ENCODE data around the gene TCEAL4. TPM values are rescaled to one million over a fixed set of nuclear protein-coding genes. Genes with fewer than 3 reads are reported as not detected.

TCEAL4 gene
- total and polyA plus RNA-seq, 2 of the 13 experiments (the other 11 are each of a cell fraction or from before 2014, with no cell fraction given) = 12.6 to 31.0 TPM

GRCh38 chrX:103550415-103551051, 34.8 kb upstream of the TCEAL4 start (continued):
- no peak for TF ChIP-seq ZUFSP (CRISPR knock-in tag; IDR thresholded peaks at IDR 0.05; ENCODE audit: borderline replicate concordance)
- no peak for TF ChIP-seq ZNF441 (CRISPR knock-in tag; IDR thresholded peaks at IDR 0.05; ENCODE audit: borderline replicate concordance)

- peaks cover 14% of the 10 kb centered on the region for H3K4me1 ChIP-seq (ENCODE audit: insufficient read depth, low read length)
- CTCF ChIA-PET (ENCODE audit: low intra/inter-chr PET ratio, low total read pairs) = no interaction called here
- peak; percentile 29; the same call in 1 of the 3 replicates for ATAC-seq
- in situ Hi-C loops (cut with HindIII; ENCODE audit: extremely low pct_ligation_motif_present, low pct_unique_long_range_greater_than_20kb) (no loop called here), intact Hi-C loops (cut with micrococcal nuclease; ENCODE audit: unreplicated experiment) (no loop called here)
- no peak overlapping the region for H2AFZ ChIP-seq (ENCODE audit: low read length)
- no TSS peak for BruUV-seq (replicated peaks)
- WGBS (ENCODE audit: low lambda C conversion rate) = 0% methylated on average over 1 of the region's 1 CpG
- H3K4me3 ChIP-seq (replicated peaks in 1 of 3; ENCODE audit: insufficient read depth in 1 of 3, low read depth in 2 of 3, low read length in 3 of 3) = no peak overlapping the region
- no peaks in the 10 kb centered on the region for H3K79me2 ChIP-seq (ENCODE audit: insufficient read depth, low read length)
- no peak overlapping the region for H3K27ac ChIP-seq (ENCODE audit: extremely low read length, insufficient read depth, low read length)
- H3K27me3 ChIP-seq (ENCODE audit: control insufficient read depth in 1 of 2, insufficient read depth in 2 of 2, low read length in 2 of 2) = no peaks in the 10 kb centered on the region
- no peak overlapping the region for H3K9ac ChIP-seq (ENCODE audit: insufficient read depth, low read depth, low read length)
- POLR2A ChIA-PET = no interaction called here
- FAIRE-seq = peak; percentile 77
- H3K4me2 ChIP-seq (ENCODE audit: low read depth, low read length) = 0 out of 2 replicates have a peak overlapping the region, but pooled peaks have one; percentile 5
- no peaks in the 10 kb centered on the region for H3K9me3 ChIP-seq (ENCODE audit: low read length)
- no peaks in the 10 kb centered on the region for H3K36me3 ChIP-seq (replicated peaks in 1 of 2; ENCODE audit: control insufficient read depth in 1 of 2, insufficient read depth in 2 of 2, low read length in 2 of 2)
- no peaks in the 10 kb centered on the region for H4K20me1 ChIP-seq (ENCODE audit: insufficient read depth, low read length)
- peak; percentile 40 for DNase-seq (ENCODE audit: low spot score)
- TF ChIP-seq ZNF670 (CRISPR knock-in tag; IDR thresholded peaks at IDR 0.05; ENCODE audit: borderline replicate concordance) = no peak
- no peak for TF ChIP-seq GTF3A (CRISPR knock-in tag; conservative IDR thresholded peaks at IDR 0.05)
- TF ChIP-seq ZNF543 (CRISPR knock-in tag; IDR thresholded peaks at IDR 0.05) = no peak
- TF ChIP-seq SATB2 (CRISPR knock-in tag; IDR thresholded peaks at IDR 0.05) = no peak
- no peak for TF ChIP-seq KLF13 (CRISPR knock-in tag; IDR thresholded peaks at IDR 0.05)
- TF ChIP-seq ZBTB8A (CRISPR knock-in tag; IDR thresholded peaks at IDR 0.05; ENCODE audit: borderline replicate concordance, low read depth) = no peak
- no peak for TF ChIP-seq ZNF564 (CRISPR knock-in tag; IDR thresholded peaks at IDR 0.05)
- TF ChIP-seq THAP9 (CRISPR knock-in tag; IDR thresholded peaks at IDR 0.05; ENCODE audit: borderline replicate concordance) = no peak
- no peak for TF ChIP-seq TOE1 (CRISPR knock-in tag; IDR thresholded peaks at IDR 0.05)
- TF ChIP-seq KLF16 (CRISPR knock-in tag; IDR thresholded peaks at IDR 0.05) = peak in 1 of 2 experiments; percentile 35; a peak in 1 of 4 replicates
- TF ChIP-seq BRF2 (CRISPR knock-in tag; IDR thresholded peaks at IDR 0.05) = no peak
- no peak for TF ChIP-seq CHD4 (IDR thresholded peaks at IDR 0.05; ENCODE audit: borderline replicate concordance, low read length)
- no peak for TF ChIP-seq ZNF280B (CRISPR knock-in tag; IDR thresholded peaks at IDR 0.05; ENCODE audit: borderline replicate concordance)
Measured at GRCh38 chrX:103552236-103552635, 33.1 kb upstream of the TCEAL4 start.

Data from HepG2 (cell line).